SK-N-MC (cell line): Measurements from ENCODE around the gene MORN3.
A peak's percentile ranks its signal among the peaks of the same experiment; 100 is the strongest.
"Not testable (repeated sequence)": the region's sequence is repeated elsewhere in the genome, so short reads cannot be mapped to it uniquely, and the experiment has no call there.

Experiments used
- DNase-seq: peaks from one replicate; pipeline ENCODE4 v3.0.0-alpha.2; 2011; ENCODE audit warnings: low read depth, low spot score
- H3K27ac ChIP-seq: fragments of 200-600 bp; sonication (generic); 2 replicates; pipeline ENCODE4 v1.5.1; 2016; ENCODE audit warnings: mixed run types
- H3K36me3 ChIP-seq: fragments of 200-600 bp; sonication (generic); 2 replicates; pipeline ENCODE4 v1.6.1; 2017; ENCODE audit warnings: antibody characterized with exemption, low read length, mixed read lengths; ENCODE audit not compliant: insufficient read depth
- H3K4me3 ChIP-seq: fragments of 200-600 bp; sonication (generic); 2 replicates; pipeline ENCODE4 v1.5.1; 2016
- H3K9ac ChIP-seq: fragments of 200-600 bp; sonication (generic); 2 replicates; pipeline ENCODE4 v1.8.0; 2017; ENCODE audit warnings: mixed run types, mixed read lengths; ENCODE audit not compliant: insufficient read length
- H3K9me3 ChIP-seq: fragments of 200-600 bp; sonication (generic); 2 replicates; pipeline ENCODE4 v1.6.1; 2017; ENCODE audit warnings: low read depth, mild to moderate bottlenecking, antibody characterized with exemption, low read length, moderate library complexity, mixed read lengths
- EZH2 ChIP-seq: fragments of 200-600 bp; sonication (generic); IDR thresholded peaks from one replicate; pipeline ENCODE4 v1.6.1; 2017; ENCODE audit warnings: antibody characterized with exemption
- FOXP2 ChIP-seq: optimal IDR thresholded peaks from 2 replicates; pipeline ENCODE3; 2011; ENCODE audit warnings: mild to moderate bottlenecking, moderate library complexity; ENCODE audit not compliant: insufficient read depth; ENCODE audit errors: extremely low read length, control extremely low read depth
- POLR2AphosphoS5 ChIP-seq: IDR thresholded peaks from 2 replicates; pipeline ENCODE4 v1.6.1; 2012; ENCODE audit warnings: mild to moderate bottlenecking, low read depth, low read length, borderline replicate concordance

Gene MORN3

DNA sequence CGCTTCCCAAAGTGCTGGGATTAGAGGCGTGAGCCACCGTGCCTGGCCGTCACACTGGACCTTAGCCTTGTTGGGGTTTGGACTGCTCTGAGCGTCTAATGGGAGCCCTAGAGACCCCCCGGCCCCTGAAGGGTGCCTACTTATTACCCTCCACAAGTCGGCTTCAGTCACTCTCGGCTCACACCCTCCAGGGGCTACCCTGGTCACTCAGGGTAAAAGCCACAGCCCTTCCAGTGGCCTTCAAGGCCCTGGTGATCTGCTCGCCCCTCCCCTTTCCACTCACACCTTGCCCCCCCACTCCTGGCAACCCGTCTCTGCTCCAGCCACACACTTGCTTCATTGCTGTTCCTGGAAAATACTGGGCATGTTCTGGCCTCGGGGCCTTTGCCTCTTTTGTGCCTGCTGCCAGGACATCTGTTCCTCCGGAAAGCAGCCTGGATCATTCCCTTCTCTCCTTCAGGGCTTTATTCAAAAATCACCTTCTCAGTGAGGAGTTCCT, 3.6 kb upstream of the MORN3 start:
- no peak overlapping the region for H3K9ac ChIP-seq
- TF ChIP-seq EZH2 (no peak), FOXP2 (no peak), POLR2AphosphoS5 (no peak)

DNA sequence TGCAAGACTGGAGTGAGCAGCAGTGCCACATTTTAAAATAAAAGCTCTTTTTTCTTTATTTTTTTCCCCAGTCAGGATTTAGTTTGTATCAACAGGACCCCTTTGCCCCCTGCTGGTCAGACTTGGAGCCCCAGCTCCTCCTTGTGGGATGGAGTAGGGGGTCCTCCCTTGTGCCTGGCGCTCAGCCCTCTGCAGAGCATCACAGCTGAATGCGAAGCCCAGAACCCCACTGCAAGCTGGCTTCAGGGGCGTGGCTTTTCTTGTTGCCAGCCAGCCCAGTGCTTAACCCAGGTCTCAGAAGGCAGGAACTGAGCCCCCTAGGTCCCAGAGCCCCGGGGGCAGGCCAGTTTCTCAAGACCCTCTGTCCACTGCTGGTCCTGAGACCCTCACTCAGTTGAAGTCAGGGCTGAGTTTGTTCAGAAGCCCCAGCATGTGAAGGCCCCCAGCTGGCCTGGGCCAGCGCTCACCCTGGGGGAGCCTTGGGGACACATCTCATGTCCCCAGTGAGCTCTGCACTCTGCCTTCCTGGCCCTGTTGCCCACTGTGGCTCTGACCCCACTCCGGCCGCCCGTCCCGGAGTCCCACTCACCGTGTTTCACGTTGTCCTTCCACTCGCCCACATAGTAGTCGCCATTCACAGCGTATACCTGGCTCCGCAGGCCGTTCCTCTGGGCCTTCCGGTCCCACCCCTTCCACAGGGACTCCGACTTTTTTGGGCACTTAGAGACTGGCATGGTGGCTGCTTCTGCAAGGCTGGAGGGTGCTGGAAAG, 519 bp downstream of the MORN3 start:
- no peak overlapping the region for H3K27ac ChIP-seq
- no peak for DNase-seq
- H3K4me3 ChIP-seq = no peak overlapping the region
- H3K36me3 ChIP-seq = no peaks in the 10 kb centered on the region
- TF ChIP-seq FOXP2 (no peak), POLR2AphosphoS5 (no peak), EZH2 (no peak)
- no peak overlapping the region for H3K9ac ChIP-seq
- no peaks in the 10 kb centered on the region for H3K9me3 ChIP-seq

More for the DNA sequence above, 3.6 kb upstream of the MORN3 start:
- H3K36me3 ChIP-seq = no peaks in the 10 kb centered on the region
- no peak overlapping the region for H3K4me3 ChIP-seq
- H3K27ac ChIP-seq = no peak overlapping the region
- no peak for DNase-seq
- no peaks in the 10 kb centered on the region for H3K9me3 ChIP-seq

DNA sequence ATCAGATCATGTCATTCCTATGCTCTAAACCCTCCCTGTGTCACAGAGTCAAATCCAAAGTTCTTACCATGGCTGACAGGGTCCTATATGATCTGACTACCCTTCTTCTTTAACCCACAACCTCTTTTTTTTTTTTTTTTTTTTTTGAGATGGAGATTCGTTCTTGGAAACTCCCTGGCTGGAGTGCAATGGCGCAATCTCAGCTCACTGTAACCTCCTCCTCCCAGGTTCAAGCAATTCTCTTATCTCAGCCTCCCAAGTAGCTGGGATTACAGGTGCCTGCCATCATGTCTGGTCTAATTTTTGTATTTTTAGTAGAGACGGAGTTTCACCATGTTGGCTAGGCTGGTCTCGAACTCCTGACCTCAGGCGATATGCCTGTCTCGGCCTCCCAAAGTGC, 2.6 kb downstream of the MORN3 start:
- not testable (repeated sequence) for H3K9ac ChIP-seq, H3K4me3 ChIP-seq, H3K9me3 ChIP-seq, H3K36me3 ChIP-seq, DNase-seq, H3K27ac ChIP-seq

DNA sequence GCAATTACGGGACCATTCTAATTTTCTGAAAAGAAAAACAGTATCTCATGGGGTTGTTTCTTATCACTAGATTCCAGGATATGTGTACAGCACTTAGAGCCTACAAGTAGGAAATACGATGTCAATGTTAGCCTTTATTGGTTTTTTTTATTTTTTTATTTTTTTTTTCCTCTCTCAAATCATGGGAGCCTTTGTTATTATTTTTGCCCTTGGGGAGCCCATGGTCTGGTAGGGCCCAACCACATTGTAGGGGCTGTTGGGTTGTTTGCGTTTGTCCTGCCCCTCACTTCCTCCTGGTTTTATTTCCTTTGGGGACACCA, 5.9 kb downstream of the MORN3 start:
- TF ChIP-seq POLR2AphosphoS5 (no peak), FOXP2 (no peak), EZH2 (no peak)
- Histone ChIP-seq H3K36me3 (no peaks in the 10 kb centered on the region), H3K27ac (peak overlapping the region; percentile 4; the same call in 1 of the 2 replicates), H3K9me3 (no peaks in the 10 kb centered on the region), H3K9ac (no peak overlapping the region), H3K4me3 (0 out of 2 replicates have a peak overlapping the region, but pooled peaks have one; percentile 73)
- no peak for DNase-seq

DNA sequence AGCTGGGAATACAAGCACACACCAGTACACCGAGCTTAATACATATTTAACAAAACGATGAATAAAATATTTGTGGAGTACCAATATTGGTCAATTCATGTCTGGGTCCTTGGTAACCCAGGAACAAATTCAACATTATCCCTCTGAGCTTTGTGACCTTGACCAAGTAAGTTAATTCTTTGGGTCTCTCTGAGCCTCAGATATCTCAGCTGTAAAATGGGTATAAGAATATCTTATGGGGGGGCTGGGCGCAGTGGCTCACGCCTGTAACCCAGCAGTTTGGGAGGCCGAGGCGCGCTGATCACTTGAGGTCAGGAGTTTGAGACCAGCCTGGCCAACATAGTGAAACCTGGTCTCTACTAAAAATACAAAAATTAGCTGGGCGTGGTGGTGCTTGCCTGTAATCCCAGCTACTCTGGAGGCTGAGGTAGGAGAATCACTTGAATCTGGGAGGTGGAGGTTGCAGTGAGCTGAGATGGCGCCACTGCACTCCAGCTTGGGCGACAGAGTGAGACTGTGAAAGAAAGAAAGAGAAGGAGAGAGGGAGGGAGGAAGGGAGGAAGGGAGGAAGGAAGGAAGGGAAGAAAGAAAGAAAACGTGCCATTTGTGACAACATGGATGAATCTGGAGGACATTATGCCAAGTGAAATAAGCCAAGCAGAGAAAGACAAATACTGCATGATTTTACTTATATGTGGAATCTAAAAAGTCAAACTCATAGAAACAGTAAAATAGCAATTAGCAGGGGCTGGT, 7.9 kb downstream of the MORN3 start:
- H3K9ac ChIP-seq, H3K9me3 ChIP-seq, H3K27ac ChIP-seq, DNase-seq, H3K36me3 ChIP-seq, H3K4me3 ChIP-seq: not testable (repeated sequence)

DNA sequence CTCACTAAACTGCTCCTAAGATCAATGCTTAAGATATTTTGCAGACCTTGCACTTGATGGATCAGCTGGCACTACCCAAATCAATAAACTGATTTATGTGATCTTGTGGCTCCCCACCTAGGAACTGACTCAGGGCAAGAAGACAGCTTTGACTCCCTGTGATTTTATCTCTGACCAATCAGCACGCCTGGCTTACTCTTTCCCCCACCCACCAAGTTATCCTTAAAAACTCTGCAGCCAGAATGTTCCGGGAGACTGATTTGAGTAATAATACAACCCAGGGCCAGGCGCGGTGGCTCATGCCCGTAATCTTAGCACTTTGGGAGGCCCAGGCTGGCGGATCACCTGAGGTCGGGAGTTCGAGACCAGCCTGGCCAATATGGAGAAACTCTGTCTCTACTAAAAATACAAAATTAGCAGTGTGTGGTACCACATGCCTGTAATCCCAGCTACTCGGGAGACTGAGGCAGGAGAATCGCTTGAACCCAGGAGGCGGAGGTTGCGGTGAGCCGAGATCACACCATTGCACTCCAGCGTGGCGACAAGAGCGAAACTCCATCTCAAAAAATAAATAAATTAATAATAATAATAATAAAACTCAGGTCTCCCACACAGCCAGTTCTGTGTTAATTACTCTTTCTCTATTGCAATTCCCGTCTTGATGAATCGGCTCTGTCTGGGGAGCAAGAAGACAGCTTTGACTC, 12.0 kb downstream of the MORN3 start:
- TF ChIP-seq FOXP2 (no peak), EZH2 (no peak), POLR2AphosphoS5 (no peak)
- no peak overlapping the region for H3K9ac ChIP-seq
- H3K36me3 ChIP-seq = no peaks in the 10 kb centered on the region
- H3K9me3 ChIP-seq = no peaks in the 10 kb centered on the region
- DNase-seq = no peak
- H3K27ac ChIP-seq = no peak overlapping the region
- H3K4me3 ChIP-seq = no peak overlapping the region

DNA sequence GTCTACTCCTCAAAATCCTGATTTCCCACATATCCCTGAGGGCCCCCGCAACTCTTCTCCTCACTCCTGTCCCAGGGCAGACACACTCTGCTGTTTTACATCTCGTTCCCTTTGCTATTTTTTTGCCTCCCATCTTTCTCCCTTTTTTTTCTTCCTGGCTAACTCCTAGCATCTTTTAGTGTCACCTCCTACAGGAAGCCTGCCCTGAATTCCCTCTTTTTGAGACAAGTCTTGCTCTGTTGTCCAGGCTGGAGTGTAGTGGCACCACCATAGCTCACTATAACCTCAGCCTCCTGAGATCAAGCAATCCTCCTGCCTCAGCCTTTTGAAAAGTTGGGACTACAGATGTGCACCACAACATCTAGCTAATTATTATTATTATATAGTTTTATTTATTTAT, 13.3 kb downstream of the MORN3 start:
- Histone ChIP-seq H3K36me3 (no peaks in the 10 kb centered on the region), H3K9me3 (no peaks in the 10 kb centered on the region), H3K4me3 (no peak overlapping the region), H3K9ac (no peak overlapping the region), H3K27ac (no peak overlapping the region)
- DNase-seq = no peak
- TF ChIP-seq EZH2 (no peak), POLR2AphosphoS5 (no peak), FOXP2 (no peak)

DNA sequence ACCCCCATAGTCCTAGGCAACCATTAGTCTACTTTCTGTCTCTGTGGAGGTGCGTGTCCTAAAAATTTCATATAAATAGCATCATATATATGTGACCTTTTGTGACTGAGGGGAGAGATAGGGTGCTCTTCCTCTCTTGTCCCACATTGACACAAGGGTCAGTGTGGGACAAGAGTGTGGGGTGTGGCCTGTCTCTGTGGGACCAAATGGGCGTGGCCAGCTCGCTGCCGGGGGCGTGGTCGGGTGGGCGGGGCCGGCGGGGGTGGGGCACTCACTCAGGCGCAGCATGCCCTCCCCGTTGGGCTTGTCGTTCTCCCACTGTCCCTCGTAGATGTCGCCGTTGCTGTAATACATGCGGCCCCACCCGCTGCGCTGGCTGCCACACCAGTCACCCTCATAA, 15.5 kb downstream of the MORN3 start:
- Histone ChIP-seq H3K9ac (no peak overlapping the region), H3K27ac (no peak overlapping the region), H3K36me3 (no peaks in the 10 kb centered on the region), H3K9me3 (no peaks in the 10 kb centered on the region), H3K4me3 (no peak overlapping the region)
- TF ChIP-seq EZH2 (no peak), FOXP2 (no peak), POLR2AphosphoS5 (no peak)
- DNase-seq = no peak
